HG03135 (cell line): ENCODE results near the gene CCDC81.
"Not testable (repeated sequence)": the region's sequence is repeated elsewhere in the genome, so short reads cannot be mapped to it uniquely, and the experiment has no call there.

Experiments used
- ATAC-seq: cut with Tn5 transposase; IDR thresholded peaks from one replicate; pipeline ENCODE4 v1.9.1; 2021; ENCODE audit warnings: mild to moderate bottlenecking, moderate library complexity; ENCODE audit not compliant: unreplicated experiment

The CCDC81 gene

DNA sequence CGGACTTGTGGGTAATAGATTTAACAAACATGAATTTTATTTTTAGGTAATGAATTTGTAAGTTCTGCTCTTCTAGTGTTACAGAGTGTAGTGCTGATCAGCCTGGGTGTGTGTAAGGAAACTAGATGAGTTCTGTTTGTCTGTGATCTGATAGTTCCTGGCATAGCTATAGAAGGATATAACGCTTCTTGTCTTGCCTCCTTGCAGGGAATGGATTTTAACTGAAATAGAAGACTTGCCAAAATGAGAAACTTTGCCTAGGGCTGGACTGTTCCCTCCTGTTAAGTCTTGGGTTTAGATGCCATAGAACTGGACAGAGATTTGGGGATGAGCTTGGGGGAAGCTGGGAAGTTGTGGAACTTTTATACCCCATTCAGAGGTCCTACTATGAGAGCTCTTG is 11.6 kb downstream of the CCDC81 start:
- no peak for ATAC-seq

DNA sequence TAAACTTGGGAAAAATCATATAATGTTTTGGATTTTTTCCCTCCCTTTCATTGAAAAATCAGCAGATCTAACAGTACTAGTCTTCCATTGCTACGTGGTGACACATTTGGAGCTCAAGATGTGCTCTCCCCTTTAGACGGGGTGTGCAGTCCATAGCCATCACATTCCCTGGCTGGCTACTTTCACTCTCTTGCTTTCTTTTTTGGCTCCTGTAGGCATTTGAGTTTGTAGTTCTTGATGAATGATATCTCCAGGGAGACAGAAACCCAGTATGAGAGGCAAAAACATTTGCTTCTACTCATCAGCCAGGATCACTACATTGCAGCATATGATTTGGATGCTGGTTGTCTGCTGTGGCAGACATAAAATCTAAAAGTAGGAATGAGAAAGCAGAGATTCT is 12.1 kb downstream of the CCDC81 start:
- ATAC-seq: no peak

DNA sequence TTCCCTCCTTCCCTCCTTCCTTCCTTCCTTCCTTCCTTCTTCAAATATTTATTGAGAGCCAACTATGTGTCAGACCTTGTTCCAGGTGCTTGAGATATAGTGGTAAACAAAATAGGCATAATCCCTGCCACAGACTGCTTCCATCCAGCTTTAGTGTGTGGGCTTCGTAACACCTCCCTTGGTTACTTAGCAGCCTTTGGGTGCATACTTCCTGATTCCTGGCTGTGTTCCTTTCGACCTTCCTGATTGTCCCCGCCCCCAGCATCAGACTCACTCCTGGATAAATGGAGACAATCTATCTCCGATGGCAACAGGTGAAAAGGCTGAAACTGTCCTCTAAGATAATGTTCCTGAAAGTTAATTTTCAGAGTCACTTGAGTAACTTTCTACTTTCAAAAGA is 13.5 kb downstream of the CCDC81 start:
- ATAC-seq: no peak

DNA sequence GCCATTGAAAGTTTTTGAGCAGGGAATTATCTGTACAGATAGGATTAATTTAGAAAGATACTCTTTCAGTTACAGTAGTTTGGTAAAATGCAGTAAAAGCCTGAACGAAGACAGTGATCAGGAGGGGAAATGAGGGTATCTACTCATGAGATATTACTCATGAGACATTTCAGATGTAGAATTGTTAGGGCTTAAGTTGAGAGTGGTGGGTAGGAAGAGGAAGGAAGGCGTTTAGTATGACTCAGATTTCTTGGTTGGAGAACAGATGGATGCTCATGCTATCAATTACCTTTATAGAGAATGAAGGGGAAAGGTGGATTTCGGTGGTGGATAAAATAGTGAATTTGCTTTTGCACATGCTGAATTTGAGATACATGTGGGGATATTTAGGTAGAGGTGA is 15.8 kb downstream of the CCDC81 start:
- no peak for ATAC-seq

DNA sequence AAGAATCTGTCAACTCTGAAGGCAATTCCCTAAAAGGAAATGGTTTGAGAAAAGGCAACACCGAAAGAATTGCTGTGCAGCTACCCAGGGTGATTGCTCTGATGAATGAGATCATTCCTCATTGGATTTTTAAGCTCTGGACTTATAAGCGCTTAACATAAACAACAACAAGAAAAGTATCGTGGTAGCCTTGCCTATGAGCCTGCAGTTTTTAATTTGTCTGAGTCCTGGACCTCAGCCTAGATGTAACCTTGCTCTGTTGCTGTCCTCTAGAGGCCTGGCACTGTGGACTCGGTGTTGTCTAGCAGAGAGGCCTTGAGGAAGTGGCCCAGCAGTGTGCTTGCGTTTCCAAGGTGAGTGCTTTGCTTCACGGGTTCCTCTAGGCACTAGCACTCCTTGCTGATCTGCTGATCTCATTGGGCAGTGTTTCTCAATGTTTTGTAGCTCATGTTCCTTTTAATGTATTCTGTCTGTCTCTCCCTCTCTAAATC is 20.4 kb downstream of the CCDC81 start:
- ATAC-seq: no peak

DNA sequence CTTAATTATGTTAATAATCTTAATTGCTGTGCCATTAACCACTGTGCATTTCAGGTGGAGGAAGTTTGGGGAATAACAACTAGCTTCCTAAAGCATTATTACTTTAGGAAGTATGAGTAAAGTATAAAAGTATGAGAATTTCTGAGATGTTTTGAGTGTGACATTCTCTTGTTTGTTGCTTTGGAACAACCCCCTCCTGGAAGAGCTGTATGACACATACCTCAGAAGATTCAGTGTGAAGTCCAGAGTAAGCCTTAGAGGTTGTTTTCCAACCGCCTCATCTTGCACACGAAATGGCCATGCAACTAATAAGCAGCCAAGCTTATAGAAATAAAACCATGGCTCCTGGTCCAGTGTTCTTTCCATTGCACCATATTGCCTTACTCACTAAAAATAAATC is 21.7 kb downstream of the CCDC81 start:
- no peak for ATAC-seq

DNA sequence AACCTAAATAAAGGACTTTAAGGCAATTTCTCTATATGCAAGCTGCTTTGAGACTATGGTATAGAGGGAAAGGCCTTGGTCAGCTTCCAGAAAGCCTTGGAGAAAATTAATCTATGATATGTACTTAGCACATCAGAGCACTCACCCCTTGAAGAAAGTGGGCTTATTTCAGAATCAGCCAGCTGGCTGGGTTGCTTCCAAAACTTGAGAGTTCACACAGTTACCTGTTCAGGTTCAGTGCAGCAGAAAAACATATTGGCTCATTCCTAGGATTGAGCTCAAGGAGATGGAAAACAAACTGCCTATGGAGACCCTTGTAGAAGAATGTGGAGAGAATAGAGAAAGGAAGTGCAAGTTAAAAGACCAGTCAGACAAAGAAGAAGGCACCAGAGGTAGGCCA is 22.7 kb downstream of the CCDC81 start:
- ATAC-seq: no peak

DNA sequence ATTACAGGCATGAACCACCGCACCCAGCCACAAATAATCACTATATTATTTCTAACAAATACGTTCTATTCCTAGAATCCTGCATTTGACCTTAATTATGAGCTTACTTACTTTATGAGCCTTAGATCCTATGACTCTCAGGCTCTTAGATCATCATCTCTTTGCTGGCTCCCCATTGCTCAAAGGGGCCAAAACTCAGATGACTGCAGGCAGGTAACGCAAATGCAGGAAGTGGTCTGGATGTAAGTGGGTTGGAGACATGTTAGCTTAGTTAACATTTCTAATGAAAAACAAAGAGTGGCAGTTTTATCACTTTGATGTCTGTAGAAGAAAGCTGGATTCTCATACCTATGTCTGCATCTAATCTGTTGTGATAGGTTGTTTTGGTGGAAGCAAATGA is 23.4 kb downstream of the CCDC81 start:
- no peak for ATAC-seq

DNA sequence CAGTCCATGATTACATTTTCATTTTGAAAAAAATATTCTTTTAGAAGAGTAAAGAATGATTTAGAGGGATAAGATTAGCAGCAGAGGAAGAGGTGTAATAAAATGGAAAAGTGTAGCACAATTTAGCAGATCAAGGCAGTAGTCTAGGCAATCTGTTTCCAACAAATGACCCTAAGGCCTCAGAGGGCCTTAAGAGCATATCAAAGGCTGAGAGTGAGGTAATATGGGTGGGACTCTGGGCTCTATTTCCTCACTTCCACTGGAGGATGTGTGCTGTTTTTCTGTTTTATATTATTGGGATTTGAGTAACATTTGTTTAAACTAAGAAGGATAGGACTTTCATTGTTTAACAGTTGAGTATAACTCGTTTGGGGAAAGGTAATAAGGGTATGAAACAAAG is 28.8 kb downstream of the CCDC81 start:
- no peak for ATAC-seq

DNA sequence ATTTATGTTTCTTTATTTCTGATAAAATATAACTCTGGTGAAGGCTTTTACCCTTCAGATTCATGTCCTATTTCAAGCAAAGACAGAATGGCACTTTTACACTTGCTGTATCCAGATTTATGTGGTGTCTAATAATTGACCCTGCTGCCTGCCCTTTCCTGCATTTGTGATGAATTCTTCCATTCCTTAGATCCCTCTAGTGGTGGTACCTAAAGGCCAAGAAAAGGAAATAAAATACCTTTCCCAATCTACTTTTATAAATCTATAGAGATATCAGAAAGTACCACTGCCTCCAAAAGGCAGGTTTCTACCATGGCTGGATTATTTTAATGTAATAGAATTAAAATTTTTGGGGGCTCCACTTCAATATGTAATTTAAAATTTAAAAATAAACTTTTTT is 34.2 kb downstream of the CCDC81 start:
- no peak for ATAC-seq

DNA sequence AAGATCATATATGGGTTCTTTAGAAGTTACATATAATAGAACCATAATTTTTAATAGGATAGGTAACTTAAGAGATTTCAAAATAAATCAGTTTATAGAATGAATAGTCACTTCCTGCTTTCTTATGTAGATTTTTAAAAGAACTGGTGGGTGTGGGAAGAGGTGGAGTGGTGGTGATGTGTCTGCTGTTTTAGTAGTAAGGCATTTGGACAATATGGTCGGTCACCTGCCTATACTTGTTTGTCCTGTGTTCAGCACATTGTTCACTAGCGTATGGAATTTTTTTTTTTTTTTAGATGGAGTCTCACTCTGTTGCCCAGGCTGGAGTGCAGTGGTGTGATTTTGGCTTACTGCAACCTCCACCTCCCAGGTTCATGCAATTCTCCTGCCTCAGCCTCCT is 39.3 kb downstream of the CCDC81 start:
- ATAC-seq: no peak

DNA sequence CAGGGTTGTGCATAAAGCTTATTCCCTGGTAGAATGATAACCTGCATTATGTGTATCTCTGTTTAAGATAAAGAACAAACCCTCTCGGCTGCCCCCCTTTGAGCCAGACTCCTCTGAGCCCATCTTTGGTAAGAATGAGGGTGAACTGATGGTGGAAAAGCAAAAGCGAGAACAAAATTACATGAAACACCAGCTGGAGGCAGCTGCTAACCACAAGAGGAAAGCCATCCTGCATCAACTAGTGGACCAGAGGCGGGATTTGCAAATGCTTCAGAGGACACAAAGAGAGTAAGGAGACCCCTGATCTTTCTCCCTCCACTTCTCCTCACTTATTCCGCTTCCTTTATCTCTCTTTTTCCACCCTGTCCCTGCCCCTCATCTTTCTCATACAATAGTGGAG is 40.3 kb downstream of the CCDC81 start:
- no peak for ATAC-seq

DNA sequence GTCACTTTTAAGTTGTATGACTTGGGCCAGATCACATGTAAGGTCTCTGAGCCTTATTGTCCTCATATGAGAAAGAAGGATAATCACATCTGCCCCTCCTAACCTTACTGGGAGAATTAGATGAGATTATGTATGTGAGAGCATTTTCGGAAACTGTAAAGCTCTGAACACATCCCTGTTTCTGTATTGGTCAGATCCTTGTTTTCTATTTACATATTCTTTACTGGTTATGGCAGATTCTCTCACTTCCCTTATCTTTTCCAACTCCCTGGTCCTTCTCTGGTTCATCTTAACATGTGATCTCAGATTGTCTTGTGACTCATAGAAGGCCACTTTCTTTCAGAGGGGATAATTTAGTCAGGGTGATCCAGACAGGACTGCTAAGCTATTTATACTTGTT is 41.8 kb downstream of the CCDC81 start:
- no peak for ATAC-seq

DNA sequence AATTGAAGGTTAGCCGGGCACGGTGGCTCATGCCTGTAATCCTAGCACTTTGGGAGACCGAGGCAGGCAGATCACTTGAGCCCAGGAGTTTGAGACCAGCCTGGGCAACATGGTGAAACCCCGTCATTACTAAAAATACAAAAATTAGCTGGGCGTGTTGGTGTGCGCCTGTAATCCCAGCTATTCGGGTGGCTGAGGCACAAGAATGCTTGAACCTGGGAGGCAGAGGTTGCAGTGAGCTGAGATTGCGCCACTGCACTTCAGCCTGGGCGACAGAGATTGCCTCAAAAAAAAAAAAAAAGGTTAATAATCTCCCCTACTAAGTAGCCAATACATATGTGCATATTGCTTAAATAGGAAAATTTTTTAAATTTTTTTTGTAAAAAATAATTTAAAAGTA is 42.3 kb downstream of the CCDC81 start:
- ATAC-seq: not testable (repeated sequence)

DNA sequence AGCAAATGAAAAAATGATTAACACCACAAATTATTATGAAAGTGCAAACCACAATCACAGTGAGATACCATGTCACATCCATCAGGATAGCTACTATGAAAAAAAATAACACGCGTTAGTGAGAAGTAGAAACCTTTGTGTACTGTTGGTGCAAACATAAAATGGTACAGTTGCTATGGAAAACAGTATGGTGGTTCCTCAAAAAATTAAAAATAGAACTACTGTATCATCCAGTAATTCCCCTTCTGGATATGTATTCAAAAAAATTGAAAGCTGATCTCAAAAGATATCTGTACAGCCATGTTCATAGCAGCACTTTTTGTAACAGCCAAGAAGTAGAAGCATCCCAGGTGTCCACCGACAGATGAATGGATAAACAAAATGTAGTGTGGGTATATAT is 43.4 kb downstream of the CCDC81 start:
- no peak for ATAC-seq

DNA sequence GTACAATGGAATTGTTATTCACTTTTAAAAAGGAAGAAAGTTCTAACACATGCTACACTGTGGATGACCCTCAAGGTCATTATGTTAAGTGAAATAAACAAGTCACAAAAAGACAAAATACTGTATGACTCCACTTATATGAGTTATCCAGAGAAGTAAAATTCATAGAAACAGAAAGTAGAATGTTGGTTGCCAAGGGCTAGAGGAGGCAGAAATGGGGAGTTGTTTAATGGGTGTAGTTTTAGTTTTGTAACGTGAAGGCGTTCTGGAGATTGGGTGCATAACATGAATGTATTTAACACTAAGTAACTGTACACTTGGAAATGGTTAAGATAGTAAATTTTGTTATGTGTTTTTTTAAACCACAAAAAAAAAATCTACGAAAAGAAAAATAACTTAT is 43.8 kb downstream of the CCDC81 start:
- ATAC-seq: no peak

DNA sequence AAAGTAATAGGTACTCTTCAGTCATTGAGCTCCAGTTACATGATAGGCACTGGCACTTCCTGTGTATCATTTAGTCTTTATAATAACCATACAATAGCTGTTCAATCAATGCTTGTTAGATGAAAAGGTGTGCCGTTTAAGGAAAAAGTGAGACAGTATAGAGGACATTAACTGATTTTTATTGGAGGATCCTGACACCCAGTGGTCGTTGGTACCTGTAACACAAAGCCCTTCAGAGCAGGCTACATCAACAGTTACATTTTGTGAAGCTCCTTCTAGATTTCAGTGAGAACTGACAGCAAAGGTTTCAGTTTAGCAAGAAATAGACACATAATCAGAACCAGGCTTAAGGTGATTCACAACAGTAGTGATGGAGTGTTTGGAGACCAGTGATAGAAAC is 44.2 kb downstream of the CCDC81 start:
- ATAC-seq: no peak

DNA sequence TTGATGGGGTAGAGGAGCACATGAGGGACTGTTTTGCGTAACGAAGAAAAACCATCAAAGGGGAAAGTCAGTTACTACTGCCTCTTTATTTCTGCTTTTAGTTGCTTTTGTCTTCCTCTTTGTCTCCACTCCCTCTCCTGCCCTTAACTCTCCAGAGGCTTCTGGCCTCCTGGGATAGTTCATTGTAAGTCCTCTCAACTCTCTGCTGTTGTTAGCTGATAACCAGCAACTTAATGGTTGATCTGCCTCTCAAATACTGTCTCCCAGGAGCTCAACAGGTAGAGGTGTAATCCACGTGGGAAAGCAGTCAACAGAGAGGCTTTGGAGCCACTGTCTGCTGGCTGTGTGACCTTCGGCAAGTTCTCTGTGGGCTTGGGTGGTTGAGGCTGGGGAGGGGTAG is 47.3 kb downstream of the CCDC81 start:
- ATAC-seq: no peak

DNA sequence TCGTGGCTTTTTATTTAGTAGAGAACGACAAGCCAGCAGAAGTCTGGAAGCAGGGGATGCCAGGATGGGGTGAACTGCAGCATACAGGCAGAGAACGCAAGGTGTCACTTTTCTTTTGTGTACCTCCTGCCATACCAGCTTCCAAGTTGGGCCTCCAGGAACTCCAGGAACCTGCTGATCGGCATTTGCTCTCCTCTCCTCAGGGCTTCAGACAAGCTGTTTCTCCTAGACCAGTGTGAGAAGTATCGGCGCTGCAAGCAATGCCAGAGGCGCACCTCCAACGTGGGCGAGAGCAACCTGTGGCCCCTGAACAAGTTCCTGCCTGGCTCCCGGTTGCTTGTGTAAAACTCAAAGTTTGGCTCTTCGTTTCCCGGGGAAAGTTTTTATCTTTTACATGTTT is 47.7 kb downstream of the CCDC81 start:
- ATAC-seq: no peak

DNA sequence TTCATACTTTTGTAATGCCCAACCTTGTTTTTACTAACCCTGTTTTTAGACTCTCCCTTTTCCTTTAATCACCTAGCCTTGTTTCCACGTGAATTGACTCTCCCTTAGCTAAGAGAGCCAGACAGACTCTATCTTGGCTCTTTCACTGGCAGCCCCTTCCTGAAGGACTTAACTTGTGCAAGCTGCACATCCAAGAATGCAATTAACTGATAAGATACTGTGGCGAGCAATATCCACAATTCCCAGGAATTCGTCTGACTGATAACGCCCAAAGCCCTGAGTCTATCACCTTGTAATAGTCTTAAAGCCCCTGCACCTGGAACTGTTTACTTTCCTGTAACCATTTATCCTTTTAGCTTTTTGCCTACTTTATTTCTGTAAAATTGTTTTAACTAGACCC is 48.8 kb downstream of the CCDC81 start:
- not testable (repeated sequence) for ATAC-seq

DNA sequence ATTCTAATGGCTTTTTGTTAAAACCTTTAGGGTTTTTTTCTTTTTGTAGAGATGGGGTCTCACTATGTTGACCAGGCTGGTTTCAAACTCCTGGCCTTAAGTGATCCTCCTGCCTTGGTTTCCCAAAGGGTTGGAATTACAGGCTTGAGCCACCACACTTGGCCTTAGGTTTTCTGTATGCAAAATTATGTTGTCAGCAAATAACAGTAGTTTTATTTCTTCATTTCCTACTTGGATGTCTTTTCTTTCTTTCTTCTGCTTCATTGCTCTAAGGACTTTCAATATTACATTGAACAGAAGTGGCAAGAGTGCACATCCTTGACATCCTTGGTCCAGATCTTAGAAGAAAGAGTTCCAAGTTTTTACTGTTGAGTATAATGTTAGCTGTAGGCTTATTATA is 52.8 kb downstream of the CCDC81 start:
- ATAC-seq: no peak

DNA sequence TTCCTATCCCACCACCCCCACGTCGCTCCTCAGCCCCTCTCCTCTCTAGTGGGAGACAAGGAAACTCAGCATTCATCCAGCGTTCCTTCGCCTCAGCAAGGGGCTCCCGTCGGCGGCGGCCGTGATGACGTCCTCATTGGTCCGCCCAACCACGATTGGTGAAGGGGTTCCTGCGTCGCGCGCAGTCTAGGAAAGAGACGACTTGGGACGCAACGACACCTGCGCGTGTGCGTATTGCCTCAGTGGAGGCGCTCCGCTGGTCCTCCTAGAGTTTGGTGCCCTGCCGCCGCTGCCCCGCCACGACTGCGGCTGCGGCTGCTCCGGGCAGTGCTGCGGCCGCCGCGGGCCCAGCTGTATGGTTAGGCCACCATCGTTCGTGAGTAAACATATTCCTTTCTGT is 56.6 kb downstream of the CCDC81 start:
- ATAC-seq: no peak

DNA sequence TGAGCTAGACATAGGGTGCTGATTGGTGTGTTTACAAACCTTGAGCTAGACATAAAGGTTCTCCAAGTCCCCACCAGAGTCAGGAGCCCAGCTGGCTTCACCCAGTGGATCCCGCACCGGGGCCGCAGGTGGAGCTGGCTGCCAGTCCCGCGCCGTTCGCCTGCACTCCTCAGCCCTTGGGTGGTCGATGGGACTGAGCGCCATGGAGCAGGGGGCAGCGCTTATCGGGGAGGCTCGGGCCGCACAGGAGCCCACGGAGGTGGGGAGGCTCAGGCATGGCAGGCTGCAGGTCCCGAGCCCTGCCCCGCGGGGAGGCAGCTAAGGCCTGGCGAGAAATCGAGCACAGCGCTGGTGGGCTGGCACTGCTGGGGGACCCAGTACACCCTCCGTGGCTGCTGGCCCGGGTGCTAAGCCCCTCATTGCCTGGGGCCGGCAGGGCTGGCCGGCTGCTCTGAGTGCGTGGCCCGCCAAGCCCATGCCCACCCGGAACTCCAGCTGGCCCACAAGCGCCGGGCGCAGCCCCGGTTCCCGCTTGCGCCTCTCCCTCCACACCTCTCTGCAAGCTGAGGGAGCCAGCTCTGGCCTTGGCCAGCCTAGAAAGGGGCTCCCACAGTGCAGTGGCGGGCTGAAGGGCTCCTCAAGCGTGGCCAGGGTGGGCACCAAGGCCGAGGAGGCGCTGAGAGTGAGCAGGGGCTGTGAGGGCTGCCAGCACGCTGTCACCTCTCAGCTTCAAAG is 58.8 kb downstream of the CCDC81 start:
- ATAC-seq: not testable (repeated sequence)
